ENCODE data around the gene GNA14.
"Not testable (repeated sequence)": the region's sequence is repeated elsewhere in the genome, so short reads cannot be mapped to it uniquely, and the experiment has no call there.

GNA14 gene

GRCh38 chr9:77640741-77641580 is 7.2 kb downstream of the GNA14 start:
- no peak for DNase-seq

- DNase-seq, result no peak
Observed at GRCh38 chr9:77632652-77633051, 15.5 kb downstream of the GNA14 start.

GRCh38 chr9:77628864-77629263 is 19.3 kb downstream of the GNA14 start:
- DNase-seq, result not testable (repeated sequence)

DNA sequence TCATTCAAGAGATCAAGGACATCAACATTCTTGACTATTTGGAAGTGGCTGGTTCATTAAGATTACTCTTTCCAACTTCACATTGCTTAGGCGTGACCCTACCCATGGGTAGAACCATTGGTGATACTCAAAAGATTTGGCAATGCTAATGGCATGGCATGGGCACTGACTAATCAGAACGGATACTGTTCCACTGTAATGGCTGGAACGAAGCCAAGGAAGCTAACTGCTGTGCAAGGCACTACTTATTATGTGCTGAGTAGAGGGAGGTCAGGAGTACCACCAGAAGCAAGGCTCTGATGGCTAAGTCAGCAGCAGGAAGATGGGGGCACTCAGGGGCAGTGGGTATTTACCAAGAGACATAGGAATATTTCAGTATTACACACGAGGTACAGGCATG is 31.9 kb downstream of the GNA14 start:
- no peak for DNase-seq

GRCh38 chr9:77614645-77615044 is 33.5 kb downstream of the GNA14 start:
- no peak for DNase-seq

DNA sequence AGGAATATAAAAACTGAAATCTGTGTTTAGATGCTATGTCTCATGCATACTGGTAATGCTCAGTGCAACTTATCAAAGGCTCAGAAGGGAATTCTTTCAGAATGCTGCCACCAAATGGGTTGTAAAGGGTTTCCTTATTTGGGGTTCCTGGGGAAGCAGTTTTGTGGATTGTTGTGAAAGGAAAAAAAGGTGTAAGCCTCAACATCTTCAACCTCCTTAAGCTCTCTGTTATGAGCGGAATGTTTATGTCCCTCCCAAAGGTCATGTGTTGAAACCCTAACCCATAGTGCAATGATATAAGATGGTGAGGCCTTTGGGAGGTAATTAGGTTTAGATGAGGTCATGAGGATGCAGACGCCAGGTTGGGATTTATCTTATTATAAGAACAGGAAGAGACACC is 41.6 kb downstream of the GNA14 start:
- DNase-seq, result no peak

DNA sequence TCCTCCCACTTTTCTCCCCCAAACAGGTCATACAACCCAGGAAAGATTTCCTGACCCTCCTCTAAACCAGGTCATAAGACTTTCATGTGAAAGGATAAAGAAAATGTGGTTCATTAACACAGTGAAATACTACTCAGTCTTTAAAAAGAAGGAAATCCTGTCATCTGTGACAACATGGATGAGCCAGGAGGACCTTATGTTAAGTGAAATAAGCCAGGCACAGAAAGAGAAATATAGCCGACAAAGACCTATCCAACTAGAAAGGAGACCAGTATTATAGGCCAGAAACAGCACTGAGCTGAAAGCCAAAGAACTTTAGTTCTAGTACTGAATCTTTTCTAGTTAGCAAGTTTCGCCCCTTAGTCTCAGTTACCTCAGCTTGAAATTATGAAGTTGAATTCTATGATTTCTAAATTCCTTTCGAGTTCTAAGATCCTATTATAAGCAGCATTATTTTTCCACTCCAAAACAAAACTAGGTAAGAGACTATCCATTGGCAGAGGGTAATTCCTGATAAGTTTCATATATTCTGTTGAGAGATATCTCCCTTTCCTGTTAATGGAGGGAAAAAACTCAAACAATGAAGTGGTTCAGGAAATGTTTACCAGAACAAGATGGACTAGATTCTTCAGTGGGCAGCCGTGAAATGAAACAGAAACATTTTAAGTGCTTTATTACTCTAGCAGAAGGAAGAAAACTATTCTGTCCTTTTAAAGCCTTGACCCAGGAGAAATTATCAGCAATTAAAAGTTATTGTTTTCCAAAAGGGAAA is 42.5 kb downstream of the GNA14 start:
- no peak for DNase-seq

DNA sequence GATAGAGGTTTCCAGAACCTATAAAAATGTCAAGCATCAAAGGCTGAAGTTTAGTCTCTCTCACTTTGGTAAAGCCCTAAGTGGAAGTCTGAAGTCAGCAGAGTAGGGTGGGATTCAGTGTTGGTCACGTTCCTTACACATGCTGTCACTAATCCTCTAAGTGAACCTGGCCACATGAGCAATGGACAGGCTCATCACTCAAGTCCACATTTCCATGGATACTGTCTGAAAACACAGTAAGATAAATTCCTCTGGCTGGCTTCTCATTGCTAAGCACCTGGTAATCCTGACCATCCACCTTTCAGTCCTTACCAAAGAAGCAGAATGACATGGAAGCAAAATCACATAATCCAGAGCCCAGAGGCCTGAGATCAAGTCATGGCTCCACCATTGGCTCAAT is 43.8 kb downstream of the GNA14 start:
- no peak for DNase-seq

GRCh38 chr9:77602852-77603251 is 45.3 kb downstream of the GNA14 start:
- no peak for DNase-seq

DNA sequence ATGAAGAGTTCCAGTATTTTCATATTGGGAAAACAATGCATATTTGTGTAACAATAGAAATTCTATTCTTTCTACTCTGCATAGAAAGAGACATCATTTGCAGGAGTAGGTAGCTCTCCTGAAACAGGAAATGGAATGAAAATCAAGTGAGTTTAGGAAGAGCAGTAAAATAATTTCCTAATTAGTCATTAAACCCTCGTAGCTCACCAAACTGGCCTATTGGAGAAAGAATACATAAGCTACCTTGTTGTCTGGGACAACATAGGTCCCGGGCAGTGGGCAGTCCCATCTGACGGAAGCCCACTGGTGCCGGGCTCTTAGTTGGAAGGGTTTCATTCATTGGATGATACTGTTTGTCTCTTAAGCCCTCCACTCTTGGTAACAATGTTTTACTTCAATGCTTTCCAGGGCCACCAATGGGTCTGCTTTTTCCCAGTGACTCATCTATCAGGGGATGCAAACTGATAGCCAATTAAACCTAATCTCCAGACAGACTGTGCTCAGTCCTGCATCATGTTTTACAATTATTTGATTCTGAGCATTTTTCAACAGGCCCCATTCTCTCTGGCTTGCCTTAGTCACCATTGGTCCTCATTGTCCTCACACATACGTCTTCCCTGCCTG is 46.5 kb downstream of the GNA14 start:
- no peak for DNase-seq

DNA sequence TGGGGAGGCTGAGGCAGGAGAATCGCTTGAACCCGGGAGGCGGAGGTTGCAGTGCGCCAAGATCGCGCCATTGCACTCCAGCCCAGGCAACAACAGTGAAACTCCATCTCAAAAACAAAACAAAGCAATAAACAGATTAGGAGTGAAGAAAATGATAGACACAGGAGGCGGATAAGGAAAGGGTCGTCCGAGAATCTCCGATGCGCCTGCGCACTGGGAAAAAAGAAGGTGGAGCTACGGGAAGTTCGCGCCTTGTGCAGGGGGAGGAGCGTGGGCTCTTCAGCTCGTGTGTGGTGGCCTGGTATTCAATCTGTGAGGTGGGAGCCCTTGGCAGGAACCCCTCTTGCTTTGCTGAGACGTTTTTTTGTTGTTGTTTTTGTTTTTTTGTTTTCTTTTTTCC is 47.3 kb downstream of the GNA14 start:
- no peak for DNase-seq

GRCh38 chr9:77599492-77599891 is 48.6 kb downstream of the GNA14 start:
- no peak for DNase-seq

GRCh38 chr9:77598991-77599390 is 49.1 kb downstream of the GNA14 start:
- DNase-seq, result no peak

DNA sequence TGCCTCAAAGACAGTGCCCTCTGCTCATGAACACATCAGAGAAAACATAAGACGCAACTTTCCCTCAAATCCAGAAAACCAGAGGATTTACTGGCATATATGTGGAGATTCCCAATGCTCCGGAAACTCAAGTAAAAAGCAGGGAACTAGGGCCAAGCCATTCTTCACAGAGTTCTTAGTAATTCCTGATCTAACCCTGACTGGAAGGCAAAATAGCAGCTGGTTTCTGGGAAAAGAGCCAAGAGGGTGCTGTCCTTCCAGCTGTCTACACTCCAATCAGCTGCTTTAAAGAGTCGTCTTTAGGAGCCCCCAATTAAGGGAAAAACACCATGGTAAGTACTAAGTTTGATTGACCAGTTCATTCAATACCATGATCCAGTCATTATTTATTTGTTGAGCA is 49.6 kb downstream of the GNA14 start:
- no peak for DNase-seq

- no peak for DNase-seq
Observed at GRCh38 chr9:77597057-77597456, 51.1 kb downstream of the GNA14 start.

DNA sequence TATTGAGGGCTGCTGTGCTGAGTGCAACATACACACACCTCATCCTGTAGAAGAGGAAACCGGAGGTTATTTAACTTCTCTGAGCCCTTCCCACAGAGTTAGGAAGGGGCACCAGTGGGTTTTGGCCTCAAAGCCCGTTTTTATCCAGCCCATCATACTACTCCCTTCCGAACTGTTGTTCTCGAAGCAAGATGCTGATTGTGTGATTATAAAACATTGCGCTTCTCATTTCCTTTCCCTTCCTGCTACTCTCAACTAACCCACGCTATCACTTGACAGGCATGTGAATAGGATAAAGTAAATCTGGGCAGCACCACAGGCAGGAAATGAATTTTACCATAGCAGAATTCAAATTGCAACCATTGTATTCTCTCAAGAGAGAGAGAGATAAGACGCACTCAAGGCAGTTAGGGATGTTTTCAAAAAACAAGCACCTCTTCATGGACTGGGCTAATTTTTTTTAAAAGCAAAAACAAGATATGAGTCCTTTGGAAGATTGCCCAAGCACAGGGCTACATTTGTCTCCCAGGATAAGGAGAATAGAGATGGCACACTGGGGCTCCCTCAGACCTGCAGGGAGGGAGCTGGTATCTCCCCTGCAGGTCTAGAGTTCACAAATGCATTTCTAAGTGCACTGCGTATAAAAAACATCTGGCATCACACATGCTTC is 52.6 kb downstream of the GNA14 start:
- DNase-seq, result no peak

GRCh38 chr9:77594963-77595362 is 53.2 kb downstream of the GNA14 start:
- no peak for DNase-seq

- no peak for DNase-seq
Observed at GRCh38 chr9:77593528-77593927, 54.6 kb downstream of the GNA14 start.

GRCh38 chr9:77592476-77592875 is 55.6 kb downstream of the GNA14 start:
- DNase-seq, result no peak

DNA sequence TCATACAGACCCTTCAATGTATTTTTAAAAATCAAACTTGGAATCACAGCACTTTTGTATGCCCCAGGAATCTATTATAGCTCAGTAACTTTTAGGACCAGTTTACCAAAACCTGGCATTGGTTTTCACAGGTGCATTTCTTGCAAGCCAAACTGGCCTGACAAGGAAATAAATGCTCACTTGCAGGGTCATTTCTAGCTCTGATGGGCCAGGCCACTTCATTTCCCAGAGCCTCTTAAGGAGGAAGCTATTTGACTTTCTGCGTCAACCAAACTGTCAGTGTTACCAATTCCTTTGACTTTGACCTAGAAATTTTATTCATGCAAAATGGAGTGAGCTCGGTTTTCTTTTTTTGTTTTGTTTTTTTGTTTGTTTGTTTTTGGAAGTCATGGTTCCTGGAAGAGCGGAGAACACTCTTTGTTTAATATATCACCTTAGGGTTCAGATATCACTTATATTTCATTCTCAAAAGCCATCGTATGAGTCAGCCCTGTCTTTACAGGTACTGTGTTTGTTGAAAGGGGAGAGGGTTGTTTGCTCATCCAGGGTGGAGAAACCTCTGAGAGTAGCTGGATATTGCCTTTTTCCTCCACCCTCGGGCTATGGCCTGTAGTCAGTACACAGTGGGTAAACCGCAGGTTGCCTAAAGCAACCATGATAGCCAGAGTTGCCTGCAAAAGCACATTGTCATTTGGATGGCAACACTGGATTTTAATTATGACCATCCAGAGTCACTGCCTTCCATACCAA is 58.9 kb downstream of the GNA14 start:
- DNase-seq, result no peak

DNA sequence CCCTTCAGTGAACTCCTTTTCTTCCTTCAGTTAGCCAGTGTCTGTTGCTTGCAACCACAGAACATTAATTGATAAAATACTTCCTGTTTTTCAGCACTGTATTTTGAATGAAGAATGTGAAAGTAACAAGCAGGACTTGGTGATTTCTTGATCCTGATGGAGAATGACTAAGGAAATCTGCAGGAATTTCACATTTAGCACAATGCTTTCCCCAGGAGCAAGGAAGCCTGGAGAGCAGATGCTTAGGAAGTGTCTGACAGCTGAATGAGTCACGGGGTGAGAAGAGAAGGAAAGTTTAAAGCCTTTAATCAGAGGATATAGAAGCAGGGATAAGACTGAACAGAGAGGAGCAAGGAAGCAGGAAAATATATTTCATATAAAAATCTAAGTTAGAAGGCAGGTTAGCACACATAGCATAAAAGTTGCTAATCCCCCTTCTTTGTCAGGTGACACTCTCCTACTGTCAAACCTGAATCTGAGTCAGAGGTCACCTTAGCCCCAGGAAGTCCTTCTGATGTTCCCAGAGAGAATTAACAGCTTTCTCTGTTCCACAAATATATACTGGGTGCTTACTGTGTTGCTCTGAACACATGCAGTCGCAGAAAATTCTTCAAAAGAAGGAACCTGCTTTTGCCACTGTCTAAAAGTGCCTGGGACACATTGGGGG is 59.7 kb downstream of the GNA14 start:
- no peak for DNase-seq

DNA sequence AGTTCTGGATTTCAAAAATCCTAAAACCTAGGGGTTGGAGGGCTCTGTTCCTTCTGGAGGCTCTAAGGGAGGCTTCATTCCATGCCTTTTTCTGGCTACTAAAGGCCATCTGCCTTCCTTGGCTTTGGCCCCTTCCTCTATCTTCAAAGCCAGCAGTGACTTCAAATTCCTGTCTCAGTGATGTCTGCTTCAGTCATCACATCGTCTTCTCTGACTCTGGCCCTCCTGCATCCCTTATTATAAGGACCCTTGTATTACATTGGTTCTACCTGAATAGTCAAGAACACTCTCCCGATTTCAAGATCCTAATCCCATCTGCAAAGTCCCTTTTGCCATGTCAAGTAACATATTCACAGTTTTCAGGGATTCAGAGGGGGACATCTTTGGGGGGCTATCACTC is 60.3 kb downstream of the GNA14 start:
- no peak for DNase-seq
